GM23338 (cell line): ENCODE results near the gene SPRR1A. TPM values are rescaled to one million over a fixed set of nuclear protein-coding genes. Genes with fewer than 3 reads are reported as not detected.

Experiments
- ATAC-seq: fragments of 200-7000 bp; cut with Tn5 transposase; 3 replicates; pipeline ENCODE4 v1.9.1; 2020
- DNase-seq: peaks from one replicate; pipeline ENCODE4 v3.0.0-alpha.2; 2015; ENCODE audit warnings: low spot score
- H2AFZ ChIP-seq: fragments of 200-600 bp; sonication (generic); 2 replicates; pipeline ENCODE4 v1.8.0; 2016; ENCODE audit warnings: antibody characterized with exemption, mild to moderate bottlenecking, moderate library complexity
- H3F3A ChIP-seq: fragments of 200-600 bp; sonication (generic); replicated peaks from 2 replicates; pipeline ENCODE4 v1.8.0; 2017; ENCODE audit warnings: antibody characterized with exemption, mixed run types, low read depth
- H3K27ac ChIP-seq: fragments of 200-600 bp; sonication (generic); 2 replicates; pipeline ENCODE4 v1.6.1; 2016; ENCODE audit warnings: low read depth
- H3K27me3 ChIP-seq: fragments of 200-600 bp; sonication (generic); 2 replicates; pipeline ENCODE4 v1.8.0; 2016; ENCODE audit warnings: mild to moderate bottlenecking, mixed run types, moderate library complexity; ENCODE audit not compliant: insufficient read depth
- H3K36me3 ChIP-seq: fragments of 200-600 bp; sonication (generic); 2 replicates; pipeline ENCODE4 v1.8.0; 2016; ENCODE audit warnings: mild to moderate bottlenecking; ENCODE audit not compliant: insufficient read depth
- H3K4me1 ChIP-seq: fragments of 200-600 bp; sonication (generic); 2 replicates; pipeline ENCODE4 v1.8.0; 2016; ENCODE audit warnings: mild to moderate bottlenecking, moderate library complexity; ENCODE audit not compliant: insufficient read depth
- H3K4me2 ChIP-seq: fragments of 200-600 bp; sonication (generic); 2 replicates; pipeline ENCODE4 v1.7.1; 2017; ENCODE audit warnings: mixed run types
- H3K4me3 ChIP-seq: fragments of 200-600 bp; sonication (generic); 2 replicates; pipeline ENCODE4 v1.6.1; 2016; ENCODE audit warnings: mixed run types
- H3K79me2 ChIP-seq: fragments of 200-600 bp; sonication (generic); replicated peaks from 2 replicates; pipeline ENCODE4 v1.8.0; 2017; ENCODE audit warnings: mild to moderate bottlenecking; ENCODE audit not compliant: insufficient read depth
- H3K9me2 ChIP-seq: fragments of 200-600 bp; sonication (generic); 2 replicates; pipeline ENCODE4 v1.8.0; 2017; ENCODE audit not compliant: insufficient read depth
- H4K20me1 ChIP-seq: fragments of 200-600 bp; sonication (generic); replicated peaks from 2 replicates; pipeline ENCODE4 v1.8.0; 2017; ENCODE audit warnings: mild to moderate bottlenecking; ENCODE audit not compliant: insufficient read depth
- H3K27ac Mint-ChIP-seq: 2 replicates; pipeline ENCODE4 v1.8.0; 2020; ENCODE audit warnings: inconsistent platforms, mild to moderate bottlenecking, moderate library complexity, mixed read lengths
- H3K27me3 Mint-ChIP-seq: 3 replicates; pipeline ENCODE4 v1.8.0; 2022; ENCODE audit warnings: low read depth, mild to moderate bottlenecking, moderate library complexity, mixed read lengths, inconsistent platforms; ENCODE audit not compliant: insufficient read depth, poor library complexity
- H3K36me3 Mint-ChIP-seq: 3 replicates; pipeline ENCODE4 v1.8.0; 2021; ENCODE audit warnings: low read depth, mild to moderate bottlenecking, inconsistent platforms, moderate library complexity, mixed read lengths
- H3K4me1 Mint-ChIP-seq: 3 replicates; pipeline ENCODE4 v1.8.0; 2020; ENCODE audit warnings: mild to moderate bottlenecking, inconsistent platforms, mixed read lengths
- H3K4me3 Mint-ChIP-seq: 3 replicates; pipeline ENCODE4 v1.8.0; 2021; ENCODE audit warnings: moderate library complexity, mild to moderate bottlenecking, inconsistent platforms, mixed read lengths
- H3K9me3 Mint-ChIP-seq: 3 replicates; pipeline ENCODE4 v1.8.0; 2020; ENCODE audit warnings: moderate library complexity, mild to moderate bottlenecking, inconsistent platforms, mixed read lengths
- CREB1 ChIP-seq: fragments of 250-450 bp; sonication (Bioruptor Pico); IDR thresholded peaks from 2 replicates; pipeline ENCODE4 v1.5.0; 2020; ENCODE audit warnings: low read depth, mild to moderate bottlenecking, moderate library complexity
- CTCF ChIP-seq, 2 experiments: fragments of 200-600 bp in 1 of 2; sonication (generic) in 1 of 2; conservative IDR thresholded peaks; 2 replicates each; pipeline versions ENCODE4 v1.5.1 to v1.6.1; 2016 to 2017; ENCODE audit warnings: antibody characterized with exemption in 2 of 2, low read depth in 2 of 2, mild to moderate bottlenecking in 2 of 2, moderate library complexity in 1 of 2
- ETS1 ChIP-seq: IDR thresholded peaks from 2 replicates; pipeline ENCODE4 v1.6.1; 2016; ENCODE audit warnings: antibody characterized with exemption
- EZH2 ChIP-seq: fragments of 200-600 bp; sonication (generic); IDR thresholded peaks from one replicate; pipeline ENCODE4 v1.8.0; 2017; ENCODE audit warnings: antibody characterized with exemption, mild to moderate bottlenecking, low read depth; ENCODE audit not compliant: unreplicated experiment
- EZH2phosphoT487 ChIP-seq: fragments of 200-600 bp; sonication (generic); IDR thresholded peaks from one replicate; pipeline ENCODE4 v1.8.1; 2018; ENCODE audit warnings: antibody characterized with exemption; ENCODE audit not compliant: unreplicated experiment
- JUNB ChIP-seq: IDR thresholded peaks from one replicate; pipeline ENCODE4 v1.6.1; 2016; ENCODE audit warnings: antibody characterized with exemption; ENCODE audit not compliant: unreplicated experiment
- NANOG ChIP-seq: IDR thresholded peaks from 2 replicates; pipeline ENCODE4 v1.6.1; 2016; ENCODE audit warnings: antibody characterized with exemption, borderline replicate concordance
- POLR2AphosphoS5 ChIP-seq: IDR thresholded peaks from 2 replicates; pipeline ENCODE4 v1.6.1; 2016; ENCODE audit warnings: antibody characterized with exemption, low read depth
- REST ChIP-seq: IDR thresholded peaks from one replicate; pipeline ENCODE4 v1.6.1; 2018; ENCODE audit warnings: antibody characterized with exemption; ENCODE audit not compliant: unreplicated experiment
- STAT1 ChIP-seq: IDR thresholded peaks from one replicate; pipeline ENCODE4 v1.6.1; 2016; ENCODE audit warnings: antibody characterized with exemption; ENCODE audit not compliant: unreplicated experiment
- ZNF114 ChIP-seq: fragments of 250-450 bp; sonication (Bioruptor Pico); IDR thresholded peaks from 2 replicates; pipeline ENCODE4 v1.5.0; 2020; ENCODE audit warnings: mild to moderate bottlenecking, moderate library complexity
- ZNF331 ChIP-seq: fragments of 250-450 bp; sonication (Bioruptor Pico); IDR thresholded peaks from 2 replicates; pipeline ENCODE4 v1.5.0; 2020; ENCODE audit warnings: low read depth, mild to moderate bottlenecking, moderate library complexity
- polyA plus RNA-seq: library from polyadenylated mRNA; unstranded; fragments of >200 nt; fragmentation: Nextera tagmentation; extraction: Ambion mirVana; gene quantifications from 2 replicates; pipeline ENCODE4 v1.2.1, GENCODE V29; 2016
- total RNA-seq: library from RNA; depleted of rRNA; stranded (reverse); fragments of >200 nt; shearing (Covaris generic); gene quantifications from 2 replicates; pipeline ENCODE4 v1.2.3, GENCODE V29; 2014
- TF ChIP-seq, protein P1 (sequence below): fragments of 250-450 bp; sonication (Bioruptor Pico); IDR thresholded peaks from 2 replicates; pipeline ENCODE4 v1.5.0; 2020; ENCODE audit warnings: mild to moderate bottlenecking, moderate library complexity

The SPRR1A gene
- total and polyA plus RNA-seq, 2 experiments from 2014 or later, result not detected

DNA sequence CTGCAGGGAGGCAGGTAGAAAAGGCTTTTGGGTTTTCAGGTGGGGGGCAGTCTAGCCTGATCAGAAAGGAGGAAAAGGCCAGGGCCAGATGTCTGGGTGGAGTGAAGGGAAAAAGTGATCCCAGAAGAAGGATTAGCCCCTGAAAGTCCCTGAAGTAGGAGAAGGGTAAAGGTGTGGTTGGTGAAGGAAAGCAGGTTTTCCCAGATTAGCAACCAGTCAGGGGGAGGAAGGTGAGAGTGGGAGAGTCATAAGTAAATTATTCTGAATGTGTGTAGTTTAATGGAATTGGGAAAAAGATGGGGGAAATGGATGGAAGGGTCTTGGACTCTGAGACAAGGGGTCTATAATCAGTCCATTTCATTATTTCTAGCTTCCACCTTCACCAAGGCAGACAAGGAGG is 647 bp upstream of the SPRR1A start:
- Histone ChIP-seq H3K4me3 (no peak overlapping the region), H3K9me2 (no peaks in the 10 kb centered on the region), H3K79me2 (no peaks in the 10 kb centered on the region), H3F3A (no peaks in the 10 kb centered on the region), H3K27ac (no peak overlapping the region), H3K4me2 (no peak overlapping the region), H4K20me1 (no peaks in the 10 kb centered on the region), H3K4me1 (no peaks in the 10 kb centered on the region), H3K27me3 (no peaks in the 10 kb centered on the region), H3K36me3 (no peaks in the 10 kb centered on the region), H2AFZ (no peak overlapping the region)
- DNase-seq (no peak), ATAC-seq (no peak)
- no peaks in the 10 kb centered on the region; the same call in 2 of the 3 replicates for H3K9me3 Mint-ChIP-seq
- peaks cover 13% of the 10 kb centered on the region for H3K27me3 Mint-ChIP-seq
- TF ChIP-seq STAT1 (no peak), ZNF114 (CRISPR knock-in tag) (no peak), ETS1 (no peak), CREB1 (CRISPR knock-in tag) (no peak), JUNB (no peak), ZNF331 (CRISPR knock-in tag) (no peak), CTCF (conservative IDR thresholded peaks at IDR 0.05; ENCODE audit: low read depth in 2 of 2) (no peak), NANOG (no peak), EZH2phosphoT487 (no peak), REST (no peak), EZH2 (no peak), POLR2AphosphoS5 (no peak)
- TF ChIP-seq, protein P1, sequence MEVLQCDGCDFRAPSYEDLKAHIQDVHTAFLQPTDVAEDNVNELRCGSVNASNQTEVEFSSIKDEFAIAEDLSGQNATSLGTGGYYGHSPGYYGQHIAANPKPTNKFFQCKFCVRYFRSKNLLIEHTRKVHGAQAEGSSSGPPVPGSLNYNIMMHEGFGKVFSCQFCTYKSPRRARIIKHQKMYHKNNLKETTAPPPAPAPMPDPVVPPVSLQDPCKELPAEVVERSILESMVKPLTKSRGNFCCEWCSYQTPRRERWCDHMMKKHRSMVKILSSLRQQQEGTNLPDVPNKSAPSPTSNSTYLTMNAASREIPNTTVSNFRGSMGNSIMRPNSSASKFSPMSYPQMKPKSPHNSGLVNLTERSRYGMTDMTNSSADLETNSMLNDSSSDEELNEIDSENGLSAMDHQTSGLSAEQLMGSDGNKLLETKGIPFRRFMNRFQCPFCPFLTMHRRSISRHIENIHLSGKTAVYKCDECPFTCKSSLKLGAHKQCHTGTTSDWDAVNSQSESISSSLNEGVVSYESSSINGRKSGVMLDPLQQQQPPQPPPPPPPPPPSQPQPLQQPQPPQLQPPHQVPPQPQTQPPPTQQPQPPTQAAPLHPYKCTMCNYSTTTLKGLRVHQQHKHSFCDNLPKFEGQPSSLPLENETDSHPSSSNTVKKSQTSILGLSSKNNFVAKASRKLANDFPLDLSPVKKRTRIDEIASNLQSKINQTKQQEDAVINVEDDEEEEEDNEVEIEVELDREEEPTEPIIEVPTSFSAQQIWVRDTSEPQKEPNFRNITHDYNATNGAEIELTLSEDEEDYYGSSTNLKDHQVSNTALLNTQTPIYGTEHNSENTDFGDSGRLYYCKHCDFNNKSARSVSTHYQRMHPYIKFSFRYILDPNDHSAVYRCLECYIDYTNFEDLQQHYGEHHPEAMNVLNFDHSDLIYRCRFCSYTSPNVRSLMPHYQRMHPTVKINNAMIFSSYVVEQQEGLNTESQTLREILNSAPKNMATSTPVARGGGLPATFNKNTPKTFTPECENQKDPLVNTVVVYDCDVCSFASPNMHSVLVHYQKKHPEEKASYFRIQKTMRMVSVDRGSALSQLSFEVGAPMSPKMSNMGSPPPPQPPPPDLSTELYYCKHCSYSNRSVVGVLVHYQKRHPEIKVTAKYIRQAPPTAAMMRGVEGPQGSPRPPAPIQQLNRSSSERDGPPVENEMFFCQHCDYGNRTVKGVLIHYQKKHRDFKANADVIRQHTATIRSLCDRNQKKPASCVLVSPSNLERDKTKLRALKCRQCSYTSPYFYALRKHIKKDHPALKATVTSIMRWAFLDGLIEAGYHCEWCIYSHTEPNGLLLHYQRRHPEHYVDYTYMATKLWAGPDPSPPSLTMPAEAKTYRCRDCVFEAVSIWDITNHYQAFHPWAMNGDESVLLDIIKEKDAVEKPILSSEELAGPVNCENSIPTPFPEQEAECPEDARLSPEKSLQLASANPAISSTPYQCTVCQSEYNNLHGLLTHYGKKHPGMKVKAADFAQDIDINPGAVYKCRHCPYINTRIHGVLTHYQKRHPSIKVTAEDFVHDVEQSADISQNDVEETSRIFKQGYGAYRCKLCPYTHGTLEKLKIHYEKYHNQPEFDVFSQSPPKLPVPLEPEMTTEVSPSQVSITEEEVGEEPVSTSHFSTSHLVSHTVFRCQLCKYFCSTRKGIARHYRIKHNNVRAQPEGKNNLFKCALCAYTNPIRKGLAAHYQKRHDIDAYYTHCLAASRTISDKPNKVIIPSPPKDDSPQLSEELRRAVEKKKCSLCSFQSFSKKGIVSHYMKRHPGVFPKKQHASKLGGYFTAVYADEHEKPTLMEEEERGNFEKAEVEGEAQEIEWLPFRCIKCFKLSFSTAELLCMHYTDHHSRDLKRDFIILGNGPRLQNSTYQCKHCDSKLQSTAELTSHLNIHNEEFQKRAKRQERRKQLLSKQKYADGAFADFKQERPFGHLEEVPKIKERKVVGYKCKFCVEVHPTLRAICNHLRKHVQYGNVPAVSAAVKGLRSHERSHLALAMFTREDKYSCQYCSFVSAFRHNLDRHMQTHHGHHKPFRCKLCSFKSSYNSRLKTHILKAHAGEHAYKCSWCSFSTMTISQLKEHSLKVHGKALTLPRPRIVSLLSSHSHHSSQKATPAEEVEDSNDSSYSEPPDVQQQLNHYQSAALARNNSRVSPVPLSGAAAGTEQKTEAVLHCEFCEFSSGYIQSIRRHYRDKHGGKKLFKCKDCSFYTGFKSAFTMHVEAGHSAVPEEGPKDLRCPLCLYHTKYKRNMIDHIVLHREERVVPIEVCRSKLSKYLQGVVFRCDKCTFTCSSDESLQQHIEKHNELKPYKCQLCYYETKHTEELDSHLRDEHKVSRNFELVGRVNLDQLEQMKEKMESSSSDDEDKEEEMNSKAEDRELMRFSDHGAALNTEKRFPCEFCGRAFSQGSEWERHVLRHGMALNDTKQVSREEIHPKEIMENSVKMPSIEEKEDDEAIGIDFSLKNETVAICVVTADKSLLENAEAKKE (CRISPR knock-in tag), result no peak
- H3K36me3 Mint-ChIP-seq, result no peaks in the 10 kb centered on the region
- no peak overlapping the region for H3K4me3 Mint-ChIP-seq
- peaks cover 4% of the 10 kb centered on the region; the same call in 2 of the 3 replicates for H3K4me1 Mint-ChIP-seq
- no peak overlapping the region for H3K27ac Mint-ChIP-seq
